HEK293 (cell line): Measurements from ENCODE around the gene POLDIP2.

Source experiments
- CTCF ChIA-PET: fragments of 350-600 bp; formaldehyde crosslinking; extraction: SDS; loops from one replicate; lab custom pipeline; 2021; ENCODE audit warnings: antibody characterized with exemption; lab: Yijun Ruan, JAX
- POLR2A ChIA-PET: fragments of 300-600 bp; formaldehyde crosslinking; extraction: SDS; loops from one replicate; lab custom pipeline; 2020; ENCODE audit warnings: antibody characterized with exemption, inconsistent platforms; lab: Yijun Ruan, JAX
- H3K27ac ChIP-seq: fragments of 200-500 bp; sonication (Bioruptor generic); 2 replicates; pipeline ENCODE4 v1.5.1; 2014; ENCODE audit warnings: low read depth, low read length, control low read depth, inconsistent platforms; ENCODE audit errors: extremely low read depth
- H3K36me3 ChIP-seq, 2 experiments: fragments of 200-500 bp in 1 of 2; sonication (Bioruptor generic) in 1 of 2; 1 replicate in 1 of 2; 2 replicates in 1 of 2; pipeline ENCODE4 v1.5.1; 2014 to 2017; ENCODE audit warnings: inconsistent platforms in 2 of 2, low read length in 2 of 2; ENCODE audit not compliant: control insufficient read depth in 2 of 2, insufficient read depth in 1 of 2
- H3K4me1 ChIP-seq: fragments of 200-500 bp; sonication (Bioruptor generic); 2 replicates; pipeline ENCODE4 v1.5.1; 2014; ENCODE audit warnings: mild to moderate bottlenecking, low read length, inconsistent platforms; ENCODE audit not compliant: control insufficient read depth, insufficient read depth
- H3K4me3 ChIP-seq: 2 replicates; pipeline ENCODE4 v1.5.1; 2011; ENCODE audit warnings: low read depth, mild to moderate bottlenecking, control low read depth, low read length, moderate library complexity
- H3K9me3 ChIP-seq: fragments of 200-500 bp; sonication (Bioruptor generic); 2 replicates; pipeline ENCODE4 v1.5.1; 2014; ENCODE audit warnings: low read depth, low read length, inconsistent platforms; ENCODE audit not compliant: control insufficient read depth, insufficient read depth
- AEBP2 ChIP-seq: fragments of 450-650 bp; formaldehyde crosslinking; IDR thresholded peaks from 2 replicates; pipeline ENCODE4 v1.5.1; 2016; ENCODE audit warnings: missing biosample characterization, missing genetic modification characterization, borderline replicate concordance
- KLF10 ChIP-seq: fragments of 450-650 bp; IDR thresholded peaks from 2 replicates; pipeline ENCODE4 v1.5.1; 2018; ENCODE audit warnings: missing biosample characterization, mild to moderate bottlenecking, missing genetic modification characterization
- MYNN ChIP-seq: fragments of 450-650 bp; formaldehyde crosslinking; IDR thresholded peaks from 2 replicates; pipeline ENCODE4 v1.5.1; 2016; ENCODE audit warnings: missing biosample characterization, missing genetic modification characterization, borderline replicate concordance
- MZF1 ChIP-seq: fragments of 450-650 bp; formaldehyde crosslinking; IDR thresholded peaks from 2 replicates; pipeline ENCODE4 v1.5.1; 2017; ENCODE audit warnings: missing biosample characterization, missing genetic modification characterization, borderline replicate concordance
- OSR2 ChIP-seq: fragments of 450-650 bp; formaldehyde crosslinking; IDR thresholded peaks from 2 replicates; pipeline ENCODE4 v1.5.1; 2016; ENCODE audit warnings: missing biosample characterization, missing genetic modification characterization
- ZBTB10 ChIP-seq: fragments of 450-650 bp; formaldehyde crosslinking; IDR thresholded peaks from 2 replicates; pipeline ENCODE4 v1.5.1; 2016; ENCODE audit warnings: missing biosample characterization, missing genetic modification characterization
- ZFHX2 ChIP-seq: fragments of 450-650 bp; formaldehyde crosslinking; conservative IDR thresholded peaks from 2 replicates; pipeline ENCODE4 v1.5.1; 2016; ENCODE audit warnings: missing biosample characterization, missing genetic modification characterization
- ZFP37 ChIP-seq: fragments of 450-650 bp; formaldehyde crosslinking; IDR thresholded peaks from 2 replicates; pipeline ENCODE4 v1.5.1; 2016; ENCODE audit warnings: missing biosample characterization, missing genetic modification characterization
- ZNF132 ChIP-seq: fragments of 450-650 bp; formaldehyde crosslinking; IDR thresholded peaks from 2 replicates; pipeline ENCODE4 v1.5.1; 2017; ENCODE audit warnings: missing biosample characterization, missing genetic modification characterization, borderline replicate concordance
- ZNF202 ChIP-seq: fragments of 450-650 bp; formaldehyde crosslinking; IDR thresholded peaks from 2 replicates; pipeline ENCODE4 v1.5.1; 2016; ENCODE audit warnings: missing biosample characterization, missing genetic modification characterization, borderline replicate concordance
- ZNF335 ChIP-seq: fragments of 450-650 bp; formaldehyde crosslinking; conservative IDR thresholded peaks from 2 replicates; pipeline ENCODE4 v1.5.1; 2016; ENCODE audit warnings: missing biosample characterization, missing genetic modification characterization
- ZNF394 ChIP-seq: fragments of 450-650 bp; formaldehyde crosslinking; IDR thresholded peaks from 2 replicates; pipeline ENCODE4 v1.5.1; 2016; ENCODE audit warnings: missing biosample characterization, missing genetic modification characterization, mild to moderate bottlenecking, moderate library complexity, borderline replicate concordance
- ZNF488 ChIP-seq: fragments of 450-650 bp; formaldehyde crosslinking; IDR thresholded peaks from 2 replicates; pipeline ENCODE4 v1.5.1; 2016; ENCODE audit warnings: missing biosample characterization, missing genetic modification characterization
- ZNF560 ChIP-seq: fragments of 450-650 bp; formaldehyde crosslinking; IDR thresholded peaks from 2 replicates; pipeline ENCODE4 v1.5.1; 2017; ENCODE audit warnings: missing biosample characterization, missing genetic modification characterization, borderline replicate concordance
- ZNF626 ChIP-seq: fragments of 450-650 bp; sonication (Bioruptor Pico); formaldehyde crosslinking; IDR thresholded peaks from 2 replicates; pipeline ENCODE4 v1.5.1; 2018; ENCODE audit warnings: missing biosample characterization, missing genetic modification characterization, inconsistent platforms
- ZNF658 ChIP-seq: fragments of 450-650 bp; formaldehyde crosslinking; IDR thresholded peaks from 2 replicates; pipeline ENCODE4; 2016; ENCODE audit warnings: missing biosample characterization, missing genetic modification characterization
- ZNF707 ChIP-seq: fragments of 450-650 bp; formaldehyde crosslinking; IDR thresholded peaks from 2 replicates; pipeline ENCODE4 v1.5.1; 2016; ENCODE audit warnings: missing biosample characterization, missing genetic modification characterization
- ZNF777 ChIP-seq: fragments of 450-650 bp; formaldehyde crosslinking; IDR thresholded peaks from 2 replicates; pipeline ENCODE4 v1.5.1; 2017; ENCODE audit warnings: missing biosample characterization, missing genetic modification characterization, borderline replicate concordance
- ZSCAN4 ChIP-seq: fragments of 450-650 bp; formaldehyde crosslinking; IDR thresholded peaks from 2 replicates; pipeline ENCODE4 v1.5.1; 2017; ENCODE audit warnings: missing biosample characterization, missing genetic modification characterization

Gene POLDIP2

GRCh38 chr17:28363186-28363585, 5.9 kb upstream of the POLDIP2 start (continued):
- TF ChIP-seq ZNF560 (tag by site-specific recombination) (no peak), OSR2 (tag by site-specific recombination) (no peak), ZNF132 (tag by site-specific recombination) (no peak), AEBP2 (tag by site-specific recombination) (no peak), KLF10 (tag by site-specific recombination) (no peak), ZNF707 (tag by site-specific recombination) (no peak)

- no peak overlapping the region; the same call in 1 of the 2 replicates for H3K27ac ChIP-seq
- POLR2A ChIA-PET = interaction anchor here (0.6 to 7.9 kb wide), 24 partner anchors 9 to 362 kb away, joined by 3 to 122 read pairs (median 5); partner anchors contain the start of genes IFT20, PIGS, RPL23A and SARM1
Observed at GRCh38 chr17:28357901-28358197, 522 bp upstream of the POLDIP2 start.

GRCh38 chr17:28350271-28350670, 7.1 kb downstream of the POLDIP2 start:
- CTCF ChIA-PET = interaction anchor here (0.7 to 1.1 kb wide), 2 partner anchors 49 to 66 kb away, joined by 3 to 5 read pairs; no protein-coding TSS in a partner anchor
- H3K4me1 ChIP-seq = no peaks in the 10 kb centered on the region
- no peak for TF ChIP-seq ZNF202
- TF ChIP-seq ZNF658 (tag by site-specific recombination) = no peak
- TF ChIP-seq ZFHX2 (tag by site-specific recombination) = no peak
- TF ChIP-seq MZF1 (tag by site-specific recombination) = no peak
- TF ChIP-seq ZNF626 = no peak
- no peak for TF ChIP-seq ZSCAN4
- TF ChIP-seq, all 188 proteins: peak for 0
- Histone ChIP-seq H3K27ac (no peak overlapping the region), H3K4me3 (no peak overlapping the region), H3K9me3 (no peaks in the 10 kb centered on the region), H3K36me3 (peaks cover 79 to 98% of the 10 kb centered on the region in 2 experiments)
- POLR2A ChIA-PET = interaction anchor here (0.6 to 1.0 kb wide), 2 partner anchors 14 to 45 kb away, joined by 3 read pairs; partner anchors contain the start of gene TNFAIP1

More at GRCh38 chr17:28357901-28358197, 522 bp upstream of the POLDIP2 start:
- TF ChIP-seq ZNF488 = 0 out of 2 replicates have a peak, but pooled peaks have one; percentile 2
- TF ChIP-seq ZBTB10 = 0 out of 2 replicates have a peak, but pooled peaks have one; percentile 14
- peak; percentile 27; the same call in 1 of the 2 replicates for TF ChIP-seq ZFP37
- peak; percentile 12 for TF ChIP-seq ZNF335 (tag by site-specific recombination)
- TF ChIP-seq ZNF394 (tag by site-specific recombination) = peak; percentile 2; the same call in 1 of the 2 replicates
- no peak for TF ChIP-seq ZNF777 (tag by site-specific recombination)
- no peak for TF ChIP-seq MYNN (tag by site-specific recombination)
- H3K4me1 ChIP-seq = peaks cover 6% of the 10 kb centered on the region
- CTCF ChIA-PET = interaction anchor here (0.6 to 2.9 kb wide), 7 partner anchors 9 to 553 kb away, joined by 3 to 21 read pairs (median 8); partner anchors contain the start of genes IFT20 and TNFAIP1
- peaks cover 53 to 70% of the 10 kb centered on the region in 2 experiments for H3K36me3 ChIP-seq
- no peaks in the 10 kb centered on the region for H3K9me3 ChIP-seq
- peak overlapping the region; percentile 90 for H3K4me3 ChIP-seq
